Mammary epithelial cell (primary cell): Measurements from ENCODE around the gene COPG2.

Source experiments
- CTCF ChIP-seq, 2 donors: IDR thresholded peaks in 1 of 2; conservative IDR thresholded peaks in 1 of 2; 2 replicates each; pipeline ENCODE4 v1.5.1; 2011 to 2012; ENCODE audit warnings: inconsistent platforms in 2 of 2, low read length in 2 of 2, mild to moderate bottlenecking in 2 of 2, control low read depth in 1 of 2, low read depth in 1 of 2; ENCODE audit not compliant: insufficient read depth in 1 of 2; ENCODE audit errors: extremely low read depth in 1 of 2
- EZH2 ChIP-seq: IDR thresholded peaks from 2 replicates; pipeline ENCODE4 v1.6.1; 2012; ENCODE audit warnings: low read length, inconsistent platforms, borderline replicate concordance

GRCh38 chr7:130468612-130469011 is 199.9 kb downstream of the COPG2 start:
- TF ChIP-seq CTCF (conservative IDR thresholded peaks at IDR 0.05 in 1 of 2, IDR thresholded peaks at IDR 0.05 in 1 of 2; ENCODE audit: extremely low read depth in 1 of 2, insufficient read depth in 1 of 2, low read depth in 1 of 2, low read length in 2 of 2) = no peak
- TF ChIP-seq EZH2 = no peak
